Vagina (tissue), 2 donors: ENCODE results near the gene PBX1.

Experiments used
- CTCF ChIP-seq, 3 experiments: fragments of 450-650 bp in 2 of 3; fragments of 200-600 bp in 1 of 3; sonication (generic) in 1 of 3; IDR thresholded peaks; one replicate each; pipeline ENCODE4 v1.5.1; 2017 to 2019; ENCODE audit warnings: antibody characterized with exemption in 3 of 3, mild to moderate bottlenecking in 2 of 3, moderate library complexity in 2 of 3
- POLR2A ChIP-seq, 2 donors: fragments of 450-650 bp; IDR thresholded peaks; one replicate each; pipeline ENCODE4 v1.6.1; 2017; ENCODE audit warnings: antibody characterized with exemption in 2 of 2, mild to moderate bottlenecking in 2 of 2, moderate library complexity in 2 of 2

GRCh38 chr1:164721228-164721496 lies 162.2 kb downstream of the PBX1 start:
- TF ChIP-seq POLR2A (IDR thresholded peaks at IDR 0.05) (no peak), CTCF (IDR thresholded peaks at IDR 0.05) (no peak)
